HUDEP-2 (cell line): ENCODE results near the gene PRPSAP2.
"Not testable (repeated sequence)": the region's sequence is repeated elsewhere in the genome, so short reads cannot be mapped to it uniquely, and the experiment has no call there.

Experiments used
- DNase-seq, 76 experiments: peaks; one replicate each; lab custom pipeline; 2025; ENCODE audit not compliant: unreplicated experiment in 76 of 76; lab: John Stamatoyannopoulos, UW

Gene PRPSAP2

DNA sequence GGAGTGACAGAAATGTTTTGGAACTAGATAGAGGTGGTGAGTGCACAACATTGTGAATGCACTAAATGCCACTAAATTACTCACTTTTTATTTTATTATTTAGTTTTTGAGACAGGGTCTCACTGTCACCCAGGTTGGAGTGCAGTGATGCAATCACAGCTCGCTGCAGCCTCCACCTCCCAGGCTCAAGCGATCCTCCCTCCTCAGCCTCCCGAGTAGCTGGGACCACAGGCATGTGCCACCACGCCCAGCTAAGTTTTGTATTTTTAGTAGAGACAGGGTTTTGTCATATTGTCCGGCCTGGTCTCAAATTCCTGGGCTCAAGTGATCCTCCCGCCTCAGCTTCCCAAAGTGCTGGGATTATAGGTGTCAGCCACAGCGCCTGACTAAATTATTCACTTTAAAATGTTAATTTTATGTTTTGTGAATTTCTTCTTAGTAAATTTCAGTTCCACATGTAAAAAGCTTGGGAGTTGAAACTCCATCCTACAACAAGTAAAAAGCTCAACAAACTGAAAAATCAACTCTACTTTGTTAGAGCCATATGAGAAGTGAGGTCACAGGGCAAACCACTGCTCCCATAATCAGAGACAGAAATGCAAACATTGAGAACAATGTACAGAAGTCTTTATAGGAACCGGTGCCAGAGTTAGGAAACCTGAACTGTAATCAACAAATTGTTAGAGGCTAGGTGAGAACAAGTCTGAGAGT, 80.2 kb downstream of the PRPSAP2 start:
- no peak for DNase-seq

DNA sequence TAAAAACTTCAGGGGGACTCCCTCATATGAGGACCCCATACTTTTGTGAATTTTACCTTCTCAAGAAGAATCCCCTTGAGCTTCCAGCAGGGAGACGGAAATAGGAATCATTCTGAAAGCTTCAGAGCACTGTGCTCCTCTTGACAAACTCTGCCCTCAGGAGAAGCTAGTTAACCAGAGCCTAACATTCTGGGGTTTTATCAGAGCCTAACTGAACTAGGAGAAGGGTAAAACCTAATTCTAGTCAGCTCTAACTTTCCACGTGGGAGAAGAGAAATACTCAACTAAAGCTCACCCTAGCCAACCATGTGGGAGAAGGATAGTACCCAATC, 80.7 kb downstream of the PRPSAP2 start:
- DNase-seq: no peak

DNA sequence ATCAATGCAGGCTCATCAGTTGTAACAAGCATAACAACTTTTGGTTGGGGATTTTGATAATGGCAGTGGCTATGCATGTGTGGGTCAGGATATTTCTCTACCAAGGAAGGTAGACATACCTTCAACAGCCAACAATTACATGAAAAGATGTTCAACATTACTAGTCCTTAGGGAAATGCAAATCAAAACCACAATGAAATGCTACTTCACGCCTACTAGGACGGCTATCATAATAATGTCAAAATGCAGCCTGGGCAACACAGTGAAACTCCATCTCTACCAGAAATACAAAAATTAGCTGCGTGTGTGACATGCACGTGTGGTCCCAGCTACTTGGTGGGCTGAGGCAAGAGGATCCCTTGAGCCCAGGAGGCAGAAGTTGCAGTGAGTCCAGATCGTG, 86.7 kb downstream of the PRPSAP2 start:
- DNase-seq: no peak

DNA sequence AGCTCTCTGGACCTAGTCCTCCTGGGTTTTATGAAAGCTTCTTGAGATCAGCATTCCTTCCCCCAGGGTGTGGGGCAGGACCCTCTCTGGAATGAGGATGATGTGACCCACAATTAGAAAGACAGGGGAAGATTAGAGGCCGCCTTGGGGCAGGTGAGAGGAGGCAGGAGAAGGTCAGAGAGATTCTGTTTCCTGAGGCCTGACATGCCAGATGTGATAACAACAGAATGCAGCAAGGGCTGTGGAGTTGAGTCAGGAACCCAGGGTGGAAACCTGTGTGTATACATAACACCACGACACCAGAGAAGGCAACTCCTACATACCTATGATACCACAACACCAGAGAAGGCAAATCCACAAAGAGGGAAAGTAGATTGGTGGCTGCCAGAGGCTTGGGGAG, 88.6 kb downstream of the PRPSAP2 start:
- no peak for DNase-seq

DNA sequence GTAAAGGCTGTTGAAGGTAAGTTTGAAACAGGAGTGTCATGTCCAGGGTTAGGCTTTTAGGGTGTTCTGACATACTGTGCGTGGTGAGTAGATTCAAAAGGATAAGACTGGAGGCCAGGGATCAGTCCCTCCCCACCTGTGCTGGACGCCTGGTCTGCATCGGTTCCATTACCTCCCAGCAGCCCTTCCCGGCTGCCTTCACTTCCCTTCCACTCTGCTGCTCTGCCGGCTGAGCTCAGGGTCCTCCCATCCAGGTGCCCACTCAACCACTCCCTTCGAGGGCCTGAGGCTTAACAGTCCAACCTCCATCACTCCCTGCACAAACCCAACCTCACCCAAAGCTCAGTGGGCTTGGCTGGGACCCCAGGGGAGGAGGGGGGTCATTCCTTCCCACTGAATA, 89.9 kb downstream of the PRPSAP2 start:
- no peak for DNase-seq

DNA sequence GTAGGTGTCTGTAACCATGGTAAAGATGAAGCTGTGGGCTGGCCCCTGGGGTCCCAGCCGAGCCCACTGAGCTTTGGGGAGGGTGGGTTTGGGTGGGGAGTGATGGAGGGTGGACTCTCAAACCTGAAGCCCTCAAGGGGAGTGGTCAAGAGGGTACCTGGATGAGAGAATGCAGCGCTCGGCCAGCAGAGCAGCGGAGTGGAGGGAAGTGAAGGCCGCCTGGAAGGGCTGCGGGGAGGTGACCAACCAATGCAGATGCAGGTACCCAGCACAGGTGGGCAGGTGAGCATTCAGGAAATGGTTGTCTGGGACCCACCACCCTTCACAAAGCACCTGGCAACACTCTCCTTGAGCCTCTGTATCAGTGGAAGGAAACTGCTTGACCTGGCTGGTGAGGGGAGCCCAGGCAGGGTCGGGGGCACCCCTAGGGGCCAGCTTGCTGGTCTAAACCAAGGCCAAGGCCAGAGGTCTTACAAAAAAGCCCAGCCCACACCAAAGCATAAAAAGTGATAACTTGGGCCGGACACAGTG, 90.6 kb downstream of the PRPSAP2 start:
- DNase-seq: no peak

DNA sequence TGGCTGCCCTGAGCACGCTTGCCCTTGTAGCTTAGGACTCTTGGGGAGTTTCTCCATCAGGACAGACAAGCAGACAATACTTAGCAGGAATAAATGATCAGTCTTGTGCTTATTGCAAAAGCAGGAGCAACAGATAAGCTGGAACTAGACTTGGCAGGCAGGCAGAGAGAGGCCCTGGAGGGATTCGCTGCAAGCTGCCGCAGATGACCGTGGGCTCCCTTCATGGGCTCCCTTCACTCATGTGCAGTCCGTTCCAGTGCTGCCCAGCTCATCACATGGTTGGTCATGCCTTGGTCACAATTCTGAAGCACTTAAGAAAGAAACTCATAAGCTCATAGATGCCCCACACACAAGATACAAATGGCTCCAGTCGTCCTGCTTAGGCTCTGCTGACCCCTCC, 91.6 kb downstream of the PRPSAP2 start:
- DNase-seq: no peak

DNA sequence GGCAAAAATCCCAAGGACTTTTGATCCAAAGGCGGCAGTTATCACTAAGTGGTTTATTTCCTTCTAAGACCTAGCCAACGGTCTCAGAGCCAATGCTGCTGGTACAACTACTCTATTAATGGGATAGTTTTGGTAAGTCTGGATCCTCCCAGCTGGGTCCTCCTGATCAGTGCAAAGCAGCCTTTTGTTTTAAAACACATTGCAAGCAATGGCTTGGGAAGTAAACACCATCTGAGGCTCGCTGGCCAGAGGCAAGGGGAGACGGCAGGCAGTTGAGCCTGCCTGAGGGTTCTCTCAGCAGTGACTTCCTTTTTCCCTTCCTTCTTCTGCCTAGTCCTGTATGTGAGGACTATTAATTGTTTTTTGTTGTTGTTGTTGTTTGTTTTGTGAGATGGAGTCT, 92.4 kb downstream of the PRPSAP2 start:
- DNase-seq: no peak

DNA sequence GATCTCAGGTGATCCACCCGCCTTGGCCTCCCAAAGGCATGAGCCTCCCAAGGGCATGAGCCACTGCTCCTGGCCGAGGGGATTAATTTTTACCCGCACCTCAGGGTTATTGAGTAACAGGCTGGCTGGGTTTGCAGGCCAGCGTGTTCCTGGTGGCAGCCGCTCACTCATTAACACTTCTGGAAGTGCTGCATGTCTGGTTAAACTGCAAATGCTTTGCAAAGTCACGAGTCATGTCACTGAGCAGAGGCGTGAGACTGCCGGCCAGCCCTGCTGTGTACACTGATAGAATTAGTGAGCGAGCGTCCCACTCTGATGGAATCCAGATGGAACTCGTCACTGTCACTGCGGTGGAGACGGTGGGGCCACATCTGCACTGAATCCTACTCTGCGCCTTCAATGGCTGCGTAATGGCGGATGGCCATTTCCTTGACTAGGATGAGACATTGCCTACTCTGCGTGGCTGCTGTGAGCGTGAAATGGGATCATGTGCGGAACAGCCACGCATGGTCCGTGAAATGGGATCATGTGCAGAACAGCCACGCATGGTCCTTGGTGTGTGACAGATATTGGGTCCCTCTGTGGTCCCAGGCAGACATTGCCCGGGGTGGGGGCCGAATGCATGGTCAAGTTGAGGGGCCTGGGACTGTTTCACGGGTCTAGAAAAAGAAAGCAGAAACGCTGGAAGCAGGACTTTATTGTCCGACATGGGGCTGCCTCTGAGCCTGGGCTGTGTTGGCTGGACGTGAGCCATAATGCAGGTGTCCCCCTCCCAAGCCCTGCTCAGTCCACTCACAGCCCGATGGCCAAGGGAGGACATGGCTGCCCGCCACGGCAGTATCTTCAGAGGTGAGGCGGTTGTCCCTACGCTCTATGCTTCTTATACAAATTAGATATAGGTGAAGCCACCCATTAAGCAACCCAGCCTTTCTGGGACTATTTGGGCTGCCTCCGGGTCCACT, 93.3 kb downstream of the PRPSAP2 start:
- DNase-seq: no peak

DNA sequence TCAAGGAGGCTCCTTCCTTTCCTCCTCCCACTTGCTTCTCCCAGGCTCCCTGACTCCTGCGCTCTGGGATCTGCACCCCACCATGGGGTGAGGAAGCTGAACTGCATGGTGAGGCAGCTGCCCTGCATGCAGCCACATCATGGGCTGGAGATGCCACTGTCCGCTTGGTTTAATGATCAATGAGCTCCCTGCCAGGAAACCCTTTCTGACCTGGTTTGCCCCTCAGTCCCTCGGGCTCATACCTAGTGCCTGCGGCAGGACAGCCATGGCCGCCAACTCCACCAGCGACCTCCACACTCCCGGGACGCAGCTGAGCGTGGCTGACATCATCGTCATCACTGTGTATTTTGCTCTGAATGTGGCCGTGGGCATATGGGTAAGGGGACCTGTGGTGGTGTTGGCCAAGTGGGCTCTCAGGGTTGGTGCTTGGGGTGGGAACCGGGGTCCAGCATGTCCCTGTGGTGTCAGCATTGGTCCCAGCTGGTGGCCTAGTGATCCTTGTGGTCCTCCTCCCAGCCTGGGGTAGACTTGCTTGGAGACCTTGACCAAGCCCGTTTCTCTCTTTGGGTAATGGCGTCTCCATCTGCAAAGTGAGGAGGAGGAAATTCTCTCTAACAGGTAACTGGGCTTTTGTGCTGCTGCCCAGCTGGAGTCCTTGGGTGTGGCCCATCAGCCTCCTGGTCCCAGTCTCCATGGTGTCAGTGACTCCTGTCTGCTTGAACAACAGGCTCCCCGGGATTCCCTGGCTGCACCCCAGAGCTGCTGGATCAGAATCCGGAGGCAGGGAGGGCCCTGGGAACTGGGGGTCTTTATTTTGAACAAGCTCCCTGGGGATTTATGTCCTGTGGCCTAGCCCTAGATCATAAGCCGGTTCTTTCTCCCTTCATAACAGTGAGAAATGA, 94.3 kb downstream of the PRPSAP2 start, which contains the start of gene SLC5A10:
TSS of gene SLC5A10 (plus strand) at position 225 of the 902 bp plus-strand sequence. CDS start at position 266, 41 bp downstream.
- DNase-seq: no peak

DNA sequence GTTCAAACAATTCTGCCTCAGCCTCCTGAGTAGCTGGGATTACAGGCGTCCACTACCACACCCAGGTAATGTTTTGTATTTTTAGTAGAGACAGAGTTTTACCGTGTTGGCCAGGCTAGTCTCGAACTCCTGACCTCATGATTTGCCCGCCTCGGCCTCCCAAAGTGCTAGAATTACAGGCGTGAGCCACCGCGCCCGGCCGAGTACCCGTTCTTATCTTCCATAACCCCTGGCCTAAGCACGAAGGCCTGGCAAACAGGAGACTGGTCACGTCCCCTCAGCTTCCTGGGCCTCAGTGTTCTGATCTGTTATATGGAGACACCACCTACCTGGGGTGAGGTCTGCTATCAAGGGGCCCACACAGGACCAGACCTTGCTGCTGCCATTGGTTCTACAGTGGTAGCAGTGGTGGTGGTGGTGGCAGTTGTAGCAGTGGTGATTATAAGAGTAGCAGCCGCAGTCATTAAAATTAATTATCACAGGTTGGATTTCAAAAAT, 95.3 kb downstream of the PRPSAP2 start:
- no peak for DNase-seq

DNA sequence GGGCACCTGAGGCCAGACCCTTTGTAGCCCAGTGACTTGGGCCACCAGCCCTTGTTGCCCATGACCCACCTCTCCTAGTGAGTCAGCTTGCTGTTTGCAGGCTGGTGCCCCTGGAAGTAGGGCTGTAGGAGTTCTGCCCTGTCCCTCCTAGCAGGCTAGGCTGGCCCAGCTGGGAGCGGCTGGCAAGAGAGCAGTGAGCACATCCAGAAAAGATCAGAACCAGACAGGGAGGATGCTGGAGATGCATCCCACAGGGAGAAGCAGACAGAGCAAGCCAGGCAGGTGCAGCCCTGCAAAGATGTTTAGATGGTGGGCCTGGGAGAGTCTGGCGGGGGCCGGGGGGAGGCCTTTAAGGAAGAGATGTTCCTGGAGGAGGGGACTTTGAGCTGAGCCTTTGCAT, 96.4 kb downstream of the PRPSAP2 start:
- DNase-seq: no peak

DNA sequence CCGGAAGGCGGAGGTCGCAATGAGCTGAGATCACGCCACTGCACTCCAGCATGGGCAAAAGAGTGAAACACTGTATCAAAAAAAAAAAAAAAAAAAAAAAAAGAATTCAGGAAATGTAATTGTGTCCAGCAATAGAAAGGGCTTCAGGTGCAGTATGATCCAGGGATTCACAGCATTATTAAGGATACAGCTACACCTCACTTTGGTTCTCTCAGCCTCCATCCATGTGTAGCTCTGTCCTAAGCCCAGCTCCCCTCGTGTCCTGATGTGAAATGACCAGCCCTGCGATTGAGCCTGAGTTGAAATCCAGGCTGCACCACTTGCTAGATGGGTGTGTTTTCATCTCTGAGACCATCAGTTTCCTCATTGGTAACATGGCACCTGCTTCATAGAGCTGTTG, 97.1 kb downstream of the PRPSAP2 start:
- DNase-seq: no peak

DNA sequence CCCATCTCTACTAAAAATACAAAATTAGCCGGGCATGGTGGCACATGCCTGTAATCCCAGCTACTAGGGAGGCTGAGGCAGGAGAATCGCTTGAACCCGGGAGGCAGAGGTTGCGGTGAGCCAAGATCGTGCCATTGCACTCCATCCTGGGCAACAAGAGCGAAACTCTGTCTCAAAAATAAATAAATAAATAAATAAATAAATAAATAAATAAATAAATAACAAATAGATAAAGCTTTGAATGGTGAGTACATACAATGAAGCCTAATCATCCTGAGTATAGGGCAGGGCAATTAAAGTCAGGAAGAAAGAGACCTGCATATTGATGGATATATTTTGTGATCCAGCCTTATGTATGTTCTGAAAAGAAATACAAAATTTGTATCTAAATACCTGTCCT, 98.1 kb downstream of the PRPSAP2 start:
- not testable (repeated sequence) for DNase-seq

DNA sequence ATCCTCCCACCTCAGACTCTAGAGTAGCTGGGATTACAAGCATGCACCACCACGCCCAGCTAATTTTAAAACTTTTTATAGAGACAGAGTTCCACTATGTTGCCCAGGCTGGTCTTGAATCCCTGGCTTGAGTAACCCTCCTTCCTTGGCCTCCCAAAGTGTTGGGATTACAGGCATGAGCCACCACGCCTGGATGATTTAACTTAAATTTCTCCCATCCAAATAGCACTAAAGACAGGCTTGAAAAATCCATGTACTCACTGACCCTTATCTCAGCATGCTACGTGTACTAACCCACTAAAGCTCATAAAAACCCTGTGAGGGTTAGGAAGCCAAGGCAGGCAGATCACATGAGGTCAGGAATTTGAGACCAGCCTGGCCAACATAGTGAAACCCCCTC, 98.7 kb downstream of the PRPSAP2 start:
- DNase-seq: no peak

DNA sequence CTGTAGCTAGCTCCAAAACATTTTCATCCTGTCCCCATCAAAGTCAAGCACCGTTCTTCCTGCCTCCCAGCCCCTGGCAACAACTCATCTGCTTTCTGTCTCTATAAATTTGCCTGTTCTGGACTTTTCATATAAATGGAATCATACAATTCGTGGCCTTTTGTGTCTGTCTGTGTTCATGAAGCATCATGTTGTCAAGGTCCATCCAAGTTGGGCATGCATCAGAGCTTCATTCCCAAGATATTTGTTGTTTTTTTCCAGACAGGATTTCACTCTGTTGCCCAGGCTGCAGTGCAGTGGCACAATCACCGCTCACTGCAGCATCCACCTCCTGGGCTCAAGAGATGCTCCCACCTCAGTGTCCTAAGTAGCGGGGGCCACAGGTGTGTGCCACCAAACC, 99.9 kb downstream of the PRPSAP2 start:
- DNase-seq: no peak

DNA sequence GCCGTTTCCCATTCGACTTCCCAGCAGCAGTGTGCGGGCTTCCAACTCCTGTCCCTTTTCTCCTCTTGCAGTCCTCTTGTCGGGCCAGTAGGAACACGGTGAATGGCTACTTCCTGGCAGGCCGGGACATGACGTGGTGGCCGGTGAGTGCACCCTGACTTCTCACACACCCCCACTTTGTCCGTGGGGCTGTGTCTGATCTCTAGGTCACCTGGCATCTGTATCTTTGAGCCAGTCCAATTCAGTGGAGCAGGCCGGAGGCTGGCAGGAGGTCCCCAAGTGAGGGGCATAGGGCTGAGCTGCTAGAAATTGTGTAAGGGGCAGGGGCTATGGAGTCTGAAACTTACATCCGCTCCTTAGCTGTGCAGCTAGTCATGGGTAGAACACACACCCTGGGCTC, 100.7 kb downstream of the PRPSAP2 start:
- no peak for DNase-seq

DNA sequence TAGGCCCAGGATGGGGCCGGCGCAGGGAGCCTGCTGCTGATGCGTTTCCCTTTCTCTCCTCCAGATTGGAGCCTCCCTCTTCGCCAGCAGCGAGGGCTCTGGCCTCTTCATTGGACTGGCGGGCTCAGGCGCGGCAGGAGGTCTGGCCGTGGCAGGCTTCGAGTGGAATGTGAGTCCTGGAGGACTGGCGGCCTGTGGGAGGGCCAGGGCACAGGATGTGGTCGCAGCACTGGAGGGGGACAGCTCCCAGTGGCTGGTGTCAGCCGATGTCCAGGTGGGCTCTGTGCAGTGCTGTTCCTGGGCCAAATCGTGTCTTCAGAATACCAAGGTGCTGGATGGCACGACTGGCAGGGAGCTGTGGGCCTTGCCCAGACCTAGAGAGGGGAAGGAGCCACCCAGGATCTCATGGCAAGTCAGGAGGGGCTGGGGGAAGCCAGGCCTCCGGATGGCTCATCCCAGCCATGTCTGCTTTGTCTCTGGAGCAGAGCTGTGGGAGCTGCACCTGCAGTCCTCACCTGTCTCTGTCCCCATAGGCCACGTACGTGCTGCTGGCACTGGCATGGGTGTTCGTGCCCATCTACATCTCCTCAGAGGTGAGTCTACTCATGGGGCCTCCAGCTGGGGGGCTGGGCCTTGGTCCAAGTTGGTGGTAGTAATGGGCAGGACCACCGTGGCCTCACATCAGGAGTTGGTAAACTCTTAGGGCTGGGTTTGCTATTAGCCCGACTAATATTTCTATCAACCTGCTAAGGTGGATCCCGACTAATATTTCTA, 101.3 kb downstream of the PRPSAP2 start:
- no peak for DNase-seq

DNA sequence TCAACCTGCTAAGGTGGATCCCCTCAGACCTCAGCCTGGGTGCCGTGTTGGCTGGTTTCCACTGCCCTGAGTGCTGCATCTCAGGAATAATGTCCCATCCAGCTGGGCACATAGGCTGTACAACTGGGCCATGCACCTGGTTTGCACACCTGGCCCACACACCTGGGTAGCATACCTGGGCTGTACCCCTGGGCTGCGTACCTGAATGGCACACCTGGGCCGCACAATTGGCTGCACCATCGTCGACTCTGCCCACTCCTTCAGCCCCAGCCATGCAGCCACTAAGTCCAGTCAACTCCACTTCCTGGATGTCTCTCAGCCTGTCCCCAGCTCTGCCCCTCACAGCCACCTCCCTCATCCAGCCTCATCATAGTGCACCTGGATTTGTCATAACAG, 101.9 kb downstream of the PRPSAP2 start:
- DNase-seq: no peak

DNA sequence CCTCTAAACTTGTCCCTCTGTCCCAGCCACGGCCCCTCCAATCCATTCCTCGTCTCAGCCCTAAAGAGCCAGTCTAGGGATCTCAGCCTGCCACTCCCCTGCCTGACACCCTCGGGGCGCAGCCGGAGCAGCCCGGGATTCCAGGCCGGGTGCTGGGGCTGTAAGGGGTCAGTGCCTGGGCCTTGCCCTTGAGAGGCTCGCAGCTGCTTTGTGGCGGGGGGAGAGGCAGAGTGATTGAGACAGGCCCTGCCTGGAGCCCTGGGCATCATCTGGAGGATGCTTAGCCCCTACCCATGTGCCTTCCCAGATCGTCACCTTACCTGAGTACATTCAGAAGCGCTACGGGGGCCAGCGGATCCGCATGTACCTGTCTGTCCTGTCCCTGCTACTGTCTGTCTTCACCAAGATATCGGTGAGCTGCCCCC, 102.3 kb downstream of the PRPSAP2 start:
- DNase-seq: no peak
